K562 (cell line): ENCODE data around the gene DYNLT2B. TPM values are rescaled to one million over a fixed set of nuclear protein-coding genes. Genes with fewer than 3 reads are reported as not detected.
A peak's percentile ranks its signal among the peaks of the same experiment; 100 is the strongest.

Source experiments
- ATAC-seq: fragments of 200-7000 bp; cut with Tn5 transposase; 3 replicates; pipeline ENCODE4 v1.9.1; 2020; ENCODE audit warnings: moderate library complexity
- BruUV-seq: library from RNA; stranded (reverse); fragments of 400-500 nt; replicated peaks from 2 replicates; lab custom pipeline; 2021; lab: Mats Ljungman, UMichigan
- CTCF ChIA-PET: fragments of 300-600 bp; formaldehyde crosslinking; extraction: SDS; loops from one replicate; lab custom pipeline; 2021; ENCODE audit warnings: low intra/inter-chr PET ratio; lab: Yijun Ruan, JAX
- POLR2A ChIA-PET: fragments of 300-600, 350-650 bp; sonication (Branson Sonifier 250); formaldehyde crosslinking; extraction: SDS; loops from one replicate; lab custom pipeline; 2021; ENCODE audit warnings: antibody characterized with exemption, inconsistent platforms; lab: Yijun Ruan, JAX
- DNase-seq, 4 experiments: peaks; one replicate each; pipeline versions ENCODE4 v3.0.0 to v3.0.0-alpha.2; 2011 to 2018; ENCODE audit warnings: low spot score in 3 of 4, mixed read lengths in 3 of 4; ENCODE audit errors: extremely low read depth in 1 of 4
- FAIRE-seq: peaks from 2 replicates; lab custom pipeline; 2011; peaks lifted over from hg19 to GRCh38; lab: Jason Lieb, UNC
- H2AFZ ChIP-seq: 2 replicates; pipeline ENCODE4 v1.6.0; 2011; ENCODE audit warnings: low read depth, low read length, control low read depth, inconsistent platforms
- H3K27ac ChIP-seq: fragments of 200-600 bp; 3 replicates; pipeline ENCODE4 v1.8.0; 2011; ENCODE audit warnings: low read depth, mild to moderate bottlenecking, control low read depth, inconsistent platforms, low read length, moderate library complexity, mixed read lengths; ENCODE audit errors: extremely low read depth
- H3K27me3 ChIP-seq, 2 experiments: fragments of 300-600 bp in 1 of 2; 2 replicates in 1 of 2; 3 replicates in 1 of 2; pipeline versions ENCODE4 v1.6.0 to v1.8.0; 2011; ENCODE audit warnings: inconsistent platforms in 2 of 2, low read length in 2 of 2, mild to moderate bottlenecking in 1 of 2, mixed read lengths in 1 of 2, moderate library complexity in 1 of 2; ENCODE audit not compliant: control insufficient read depth in 2 of 2, insufficient read depth in 2 of 2
- H3K36me3 ChIP-seq: fragments of 300-600 bp; 3 replicates; pipeline ENCODE4 v1.8.0; 2011; ENCODE audit warnings: mild to moderate bottlenecking, low read length, inconsistent platforms; ENCODE audit not compliant: control insufficient read depth, insufficient read depth
- H3K4me1 ChIP-seq, 2 experiments: fragments of 200-600 bp in 1 of 2; replicated peaks in 1 of 2; 2 replicates in 1 of 2; 3 replicates in 1 of 2; pipeline versions ENCODE4 v1.5.1 to v1.8.0; 2011; ENCODE audit warnings: inconsistent platforms in 2 of 2, low read length in 2 of 2, mild to moderate bottlenecking in 1 of 2, mixed read lengths in 1 of 2, moderate library complexity in 1 of 2; ENCODE audit not compliant: control insufficient read depth in 2 of 2, insufficient read depth in 2 of 2
- H3K4me2 ChIP-seq: 2 replicates; pipeline ENCODE4 v1.6.1; 2011; ENCODE audit warnings: low read length, control low read depth, inconsistent platforms, mixed read lengths; ENCODE audit not compliant: insufficient read depth
- H3K4me3 ChIP-seq: fragments of 200-600 bp; sonication (generic), shearing (Covaris generic); 2 replicates; pipeline ENCODE4 v1.5.1; 2016; ENCODE audit warnings: control low read depth, inconsistent platforms
- H3K79me2 ChIP-seq: fragments of 200-600 bp; 3 replicates; pipeline ENCODE4 v1.8.0; 2011; ENCODE audit warnings: low read length, inconsistent platforms; ENCODE audit not compliant: control insufficient read depth, insufficient read depth
- H3K9ac ChIP-seq, 2 experiments: 2 replicates each; pipeline versions ENCODE4 v1.6.0 to v1.6.1; 2011; ENCODE audit warnings: low read depth in 2 of 2, low read length in 2 of 2, control low read depth in 1 of 2, inconsistent platforms in 1 of 2, mild to moderate bottlenecking in 1 of 2, mixed read lengths in 1 of 2; ENCODE audit not compliant: insufficient read depth in 1 of 2
- H3K9me1 ChIP-seq: one replicate; pipeline ENCODE4 v1.6.0; 2011; ENCODE audit warnings: inconsistent platforms, mild to moderate bottlenecking, low read length, moderate library complexity; ENCODE audit not compliant: control insufficient read depth, insufficient read depth
- H3K9me3 ChIP-seq: replicated peaks from 2 replicates; pipeline ENCODE4 v1.5.1; 2011; ENCODE audit warnings: low read depth, low read length, inconsistent platforms; ENCODE audit not compliant: control insufficient read depth, insufficient read depth
- H4K20me1 ChIP-seq: replicated peaks from 2 replicates; pipeline ENCODE4 v1.6.1; 2011; ENCODE audit warnings: low read length, inconsistent platforms, mixed read lengths; ENCODE audit not compliant: control insufficient read depth, insufficient read depth
- ARID1B ChIP-seq: fragments of 450-650 bp; IDR thresholded peaks from 2 replicates; pipeline ENCODE4 v1.6.1; 2016; ENCODE audit warnings: antibody characterized with exemption, mild to moderate bottlenecking, inconsistent platforms
- C11orf30 ChIP-seq: fragments of 450-650 bp; IDR thresholded peaks from 2 replicates; pipeline ENCODE4 v1.6.1; 2016; ENCODE audit warnings: low read depth, mild to moderate bottlenecking
- DPF2 ChIP-seq: fragments of 450-650 bp; IDR thresholded peaks from 2 replicates; pipeline ENCODE4 v1.6.1; 2016
- ETV5 ChIP-seq: sonication (generic); formaldehyde crosslinking; IDR thresholded peaks from 2 replicates; pipeline ENCODE4 v1.4.0; 2020; ENCODE audit warnings: low read depth, mild to moderate bottlenecking, missing genetic modification reagents
- FOXJ2 ChIP-seq: fragments of 200-800 bp; sonication (Bioruptor generic); IDR thresholded peaks from 2 replicates; pipeline ENCODE4 v1.6.1; 2016; ENCODE audit warnings: missing genetic modification characterization, missing compliant biosample characterization
- MAFG ChIP-seq: fragments of 450-650 bp; conservative IDR thresholded peaks from 2 replicates; pipeline ENCODE4 v1.6.1; 2016; ENCODE audit warnings: missing genetic modification characterization, missing compliant biosample characterization
- MAFK ChIP-seq: IDR thresholded peaks from 2 replicates; pipeline ENCODE4 v1.6.1; 2011; ENCODE audit warnings: low read length, improper control_type of control experiment
- NEUROD1 ChIP-seq: fragments of 150-350 bp; IDR thresholded peaks from 2 replicates; pipeline ENCODE4 v1.6.1; 2014; ENCODE audit warnings: borderline replicate concordance, low read length, low read depth; ENCODE audit not compliant: partially characterized antibody
- NFE2 ChIP-seq: IDR thresholded peaks from 2 replicates; pipeline ENCODE4 v1.6.1; 2014; ENCODE audit warnings: antibody characterized with exemption, low read depth
- NFIX ChIP-seq: fragments of 250-450 bp; sonication (Bioruptor Pico); IDR thresholded peaks from 2 replicates; pipeline ENCODE4 v1.4.0; 2020; ENCODE audit warnings: low read depth, mild to moderate bottlenecking, moderate library complexity
- SETDB1 ChIP-seq: IDR thresholded peaks from one replicate; pipeline ENCODE4 v1.6.1; 2012; ENCODE audit warnings: low read length, control low read depth, inconsistent platforms
- SMARCA5 ChIP-seq: fragments of 450-650 bp; IDR thresholded peaks from 2 replicates; pipeline ENCODE4 v1.6.1; 2016
- SOX6 ChIP-seq: fragments of 450-650 bp; IDR thresholded peaks from 2 replicates; pipeline ENCODE4 v1.6.1; 2014; ENCODE audit warnings: mild to moderate bottlenecking
- SPI1 ChIP-seq: IDR thresholded peaks from 2 replicates; pipeline ENCODE4 v1.6.1; 2011; ENCODE audit warnings: low read depth, low read length, control low read depth, borderline replicate concordance
- SRF ChIP-seq, 2 experiments: fragments of 250-450, 450-650 bp in 1 of 2; sonication (Bioruptor Pico) in 1 of 2; sonication (generic) in 1 of 2; formaldehyde crosslinking; IDR thresholded peaks; 2 replicates each; pipeline versions ENCODE4 v1.5.0 to v1.5.1; 2020 to 2022; ENCODE audit warnings: mild to moderate bottlenecking in 1 of 2, missing genetic modification reagents in 1 of 2
- TAL1 ChIP-seq: fragments of 450-650 bp; IDR thresholded peaks from 2 replicates; pipeline ENCODE4 v1.6.1; 2016; ENCODE audit warnings: mild to moderate bottlenecking
- VEZF1 ChIP-seq: fragments of 200-800 bp; sonication (Bioruptor generic); IDR thresholded peaks from 2 replicates; pipeline ENCODE4 v1.6.1; 2017; ENCODE audit warnings: missing genetic modification characterization, missing compliant biosample characterization
- ZC3H4 ChIP-seq: sonication (generic); formaldehyde crosslinking; IDR thresholded peaks from 2 replicates; pipeline ENCODE4 v1.9.0; 2021; ENCODE audit warnings: missing genetic modification reagents, borderline replicate concordance
- ZKSCAN1 ChIP-seq: fragments of 150-350 bp; IDR thresholded peaks from 2 replicates; pipeline ENCODE4 v1.6.1; 2016; ENCODE audit warnings: low read depth, low read length
- ZNF253 ChIP-seq: fragments of 250-450 bp; sonication (Bioruptor Pico); conservative IDR thresholded peaks from 2 replicates; pipeline ENCODE4 v1.6.1; 2021; ENCODE audit warnings: mild to moderate bottlenecking
- ZNF316 ChIP-seq: fragments of 450-650 bp; IDR thresholded peaks from 2 replicates; pipeline ENCODE4 v1.6.1; 2016
- WGBS: fragments of 100-300 bp; shearing (Covaris generic); methylation state at CpG from one replicate; pipeline ENCODE4 v1.1.6; 2016; ENCODE audit warnings: low coverage, mixed read lengths; ENCODE audit not compliant: insufficient coverage; ENCODE audit errors: missing lambda C conversion rate; 5-methylcytosine and 5-hydroxymethylcytosine counted together
- in situ Hi-C: fragments of 300-500 bp; cut with MboI; formaldehyde crosslinking; loops from 4 replicates; pipeline ENCODE4 v1.15.0; 2018; ENCODE audit warnings: inconsistent platforms, mixed read lengths
- intact Hi-C: fragments of 100-400 bp; cut with micrococcal nuclease; formaldehyde crosslinking; loops from 2 replicates; pipeline ENCODE4 v1.14.2; 2022
- polyA plus RNA-seq, 8 experiments: library from polyadenylated mRNA; depleted of rRNA in 4 of 8; stranded (reverse) in 5 of 8; unstranded in 3 of 8; fragments of >200 nt; fragmentation: Nextera tagmentation in 2 of 8; fragmentation: Illumina TruSeq in 1 of 8; extraction: Ambion mirVana in 2 of 8; extraction: Trizol in 1 of 8; gene quantifications; 2 replicates each; pipeline versions ENCODE4 v1.2.1 to v1.2.3, GENCODE V29; 2011 to 2014; ENCODE audit warnings: inconsistent platforms in 1 of 8, missing spikeins in 1 of 8
- total RNA-seq, 7 experiments: library from RNA; depleted of rRNA in 6 of 7; stranded (reverse); fragments of >200 nt in 6 of 7; fragmentation: Illumina TruSeq in 2 of 7; extraction: Trizol in 2 of 7; gene quantifications; 2 replicates each; pipeline versions ENCODE4 v1.2.1 to v1.2.3, GENCODE V29; 2011 to 2021; ENCODE audit warnings: low replicate concordance in 1 of 7

Gene DYNLT2B
- total and polyA plus RNA-seq, 9 of the 15 experiments (the other 6 are each of a cell fraction or from before 2014, with no cell fraction given): 6.5 to 19.9 (median 8.7) TPM

GRCh38 chr3:196268284-196269163, 49.5 kb downstream of the DYNLT2B start:
- peak overlapping the region; percentile 62 for H3K27ac ChIP-seq
- H3K4me1 ChIP-seq: peaks cover 12 to 14% of the 10 kb centered on the region in 2 experiments
- no peak overlapping the region for H2AFZ ChIP-seq
- intact Hi-C loops (no loop called here), in situ Hi-C loops (no loop called here)
- H3K36me3 ChIP-seq: peaks cover 57% of the 10 kb centered on the region; the same call in 2 of the 3 replicates
- ChIA-PET CTCF (no interaction called here), POLR2A (interaction anchor here (0.7 to 1.8 kb wide), 7 partner anchors 7 to 75 kb away, joined by 3 to 6 read pairs (median 4); partner anchors contain the start of gene DYNLT2B)
- peaks cover 29% of the 10 kb centered on the region for H3K79me2 ChIP-seq
- no peak for FAIRE-seq
- H3K9me3 ChIP-seq: no peaks in the 10 kb centered on the region; the same call in 1 of the 2 replicates
- ATAC-seq: peak; percentile 84
- H3K9ac ChIP-seq: peak overlapping the region in 1 of 2 experiments; percentile 61; a peak in 1 of 4 replicates
- H3K4me2 ChIP-seq: no peak overlapping the region; the same call in 1 of the 2 replicates
- H3K27me3 ChIP-seq: no peaks in the 10 kb centered on the region
- no peaks in the 10 kb centered on the region for H4K20me1 ChIP-seq
- BruUV-seq: no TSS peak
- H3K4me3 ChIP-seq: no peak overlapping the region
- WGBS: 64% methylated on average over 9 of the region's 9 CpGs
- no peaks in the 10 kb centered on the region for H3K9me1 ChIP-seq
- DNase-seq: peak in 2 of 4 experiments; percentile 36 to 55
- peak; percentile 94 for TF ChIP-seq MAFG (tag)
- TF ChIP-seq DPF2: peak; percentile 18; the same call in 1 of the 2 replicates
- peak; percentile 74; the same call in 1 of the 2 replicates for TF ChIP-seq SMARCA5
- 0 out of 2 replicates have a peak, but pooled peaks have one; percentile 21 for TF ChIP-seq SOX6
- peak; percentile 95 for TF ChIP-seq ZNF316
- TF ChIP-seq ZNF253 (CRISPR knock-in tag): no peak
- peak; percentile 92 for TF ChIP-seq C11orf30
- TF ChIP-seq NFE2: peak; percentile 80
- 0 out of 2 replicates have a peak, but pooled peaks have one; percentile 35 for TF ChIP-seq FOXJ2 (tag)
- TF ChIP-seq MAFK: peak; percentile 87
- TF ChIP-seq ZC3H4 (CRISPR knock-in tag): no peak
- TF ChIP-seq ARID1B: peak; percentile 51
- no peak for TF ChIP-seq NEUROD1
- 0 out of 2 replicates have a peak, but pooled peaks have one; percentile 27 for TF ChIP-seq ZKSCAN1
- TF ChIP-seq TAL1: peak; percentile 29; the same call in 1 of the 2 replicates
- no peak for TF ChIP-seq SETDB1
- TF ChIP-seq SPI1: 0 out of 2 replicates have a peak, but pooled peaks have one; percentile 57
- TF ChIP-seq NFIX (CRISPR knock-in tag): no peak
- TF ChIP-seq ETV5 (CRISPR knock-in tag): no peak
- TF ChIP-seq VEZF1 (CRISPR knock-in tag): peak; percentile 51; the same call in 1 of the 2 replicates
- TF ChIP-seq SRF (CRISPR knock-in tag; IDR thresholded peaks at IDR 0.05): peak in 1 of 2 experiments; percentile 96; a peak in 2 of 4 replicates
